HepG2 (cell line): ENCODE measurements around the gene ANXA7. TPM values are rescaled to one million over a fixed set of nuclear protein-coding genes. Genes with fewer than 3 reads are reported as not detected.
A peak's percentile ranks its signal among the peaks of the same experiment; 100 is the strongest.

Experiments used
- ATAC-seq: fragments of 200-7000 bp; cut with Tn5 transposase; 3 replicates; pipeline ENCODE4 v1.9.1; 2020; ENCODE audit warnings: mild to moderate bottlenecking, moderate library complexity
- BruUV-seq: library from RNA; stranded (reverse); fragments of 400-500 nt; replicated peaks from 2 replicates; lab custom pipeline; 2021; lab: Mats Ljungman, UMichigan
- CTCF ChIA-PET: fragments of 300-600 bp; formaldehyde crosslinking; extraction: SDS; loops from one replicate; lab custom pipeline; 2021; ENCODE audit warnings: low total read pairs, inconsistent platforms, low intra/inter-chr PET ratio; lab: Yijun Ruan, JAX
- POLR2A ChIA-PET: fragments of 350-600 bp; sonication (Branson Sonifier 250); formaldehyde crosslinking; loops from one replicate; lab custom pipeline; 2020; ENCODE audit warnings: antibody characterized with exemption, inconsistent platforms; lab: Yijun Ruan, JAX
- DNase-seq: peaks from one replicate; pipeline ENCODE4 v3.0.0-alpha.2; 2015; ENCODE audit warnings: low spot score
- FAIRE-seq: peaks from 3 replicates; lab custom pipeline; 2011; peaks lifted over from hg19 to GRCh38; lab: Jason Lieb, UNC
- H2AFZ ChIP-seq: one replicate; pipeline ENCODE4 v1.6.1; 2011; ENCODE audit warnings: low read length, inconsistent platforms
- H3K27ac ChIP-seq: fragments of 300-600 bp; 3 replicates; pipeline ENCODE4 v1.8.0; 2011; ENCODE audit warnings: mixed run types, mild to moderate bottlenecking, mixed read lengths, low read length, inconsistent platforms; ENCODE audit not compliant: insufficient read depth; ENCODE audit errors: extremely low read length
- H3K27me3 ChIP-seq, 2 experiments: fragments of 200-600 bp in 1 of 2; 2 replicates in 1 of 2; 3 replicates in 1 of 2; pipeline versions ENCODE4 v1.6.0 to v1.8.0; 2011; ENCODE audit warnings: low read length in 2 of 2, mild to moderate bottlenecking in 2 of 2, moderate library complexity in 2 of 2, inconsistent platforms in 1 of 2; ENCODE audit not compliant: insufficient read depth in 2 of 2, control insufficient read depth in 1 of 2
- H3K36me3 ChIP-seq, 2 experiments: fragments of 200-600 bp in 1 of 2; replicated peaks in 1 of 2; 2 replicates in 1 of 2; 3 replicates in 1 of 2; pipeline versions ENCODE4 v1.5.1 to v1.8.0; 2011; ENCODE audit warnings: low read length in 2 of 2, inconsistent platforms in 1 of 2; ENCODE audit not compliant: insufficient read depth in 2 of 2, control insufficient read depth in 1 of 2
- H3K4me1 ChIP-seq: 2 replicates; pipeline ENCODE4 v1.5.1; 2012; ENCODE audit warnings: low read length, inconsistent platforms; ENCODE audit not compliant: insufficient read depth
- H3K4me2 ChIP-seq: 2 replicates; pipeline ENCODE4 v1.6.0; 2011; ENCODE audit warnings: low read depth, low read length, inconsistent platforms
- H3K4me3 ChIP-seq, 3 experiments: fragments of 200-600 bp in 1 of 3; sonication (generic), shearing (Covaris generic) in 1 of 3; replicated peaks in 1 of 3; 2 replicates each; pipeline ENCODE4 v1.5.1; 2011 to 2016; ENCODE audit warnings: low read length in 3 of 3, inconsistent platforms in 2 of 3, low read depth in 2 of 3, mild to moderate bottlenecking in 2 of 3, control low read depth in 1 of 3, mixed read lengths in 1 of 3; ENCODE audit not compliant: insufficient read depth in 1 of 3
- H3K79me2 ChIP-seq: one replicate; pipeline ENCODE4 v1.6.1; 2011; ENCODE audit warnings: low read length, inconsistent platforms; ENCODE audit not compliant: insufficient read depth
- H3K9ac ChIP-seq: 2 replicates; pipeline ENCODE4 v1.6.0; 2011; ENCODE audit warnings: mild to moderate bottlenecking, low read depth, low read length, inconsistent platforms; ENCODE audit not compliant: insufficient read depth
- H3K9me3 ChIP-seq: 2 replicates; pipeline ENCODE4 v1.5.1; 2012; ENCODE audit warnings: mild to moderate bottlenecking, low read length
- H4K20me1 ChIP-seq: 2 replicates; pipeline ENCODE4 v1.6.0; 2011; ENCODE audit warnings: inconsistent platforms, mild to moderate bottlenecking, low read length, moderate library complexity; ENCODE audit not compliant: insufficient read depth
- ASH2L ChIP-seq: fragments of 300-600, 200-600 bp; sonication (generic); IDR thresholded peaks from 2 replicates; pipeline ENCODE4 v1.7.0; 2017; ENCODE audit warnings: low read depth, mild to moderate bottlenecking, moderate library complexity, mixed read lengths, low read length; ENCODE audit not compliant: insufficient read length
- DBP ChIP-seq: sonication (generic); formaldehyde crosslinking; IDR thresholded peaks from 2 replicates; pipeline ENCODE4 v1.4.0; 2020; ENCODE audit warnings: missing genetic modification reagents; ENCODE audit errors: not compliant biosample characterization
- E2F2 ChIP-seq: sonication (generic); formaldehyde crosslinking; IDR thresholded peaks from 2 replicates; pipeline ENCODE4 v1.4.0; 2020; ENCODE audit warnings: missing genetic modification reagents, borderline replicate concordance
- FOXJ3 ChIP-seq: sonication (generic); formaldehyde crosslinking; IDR thresholded peaks from 2 replicates; pipeline ENCODE4 v1.4.0; 2020; ENCODE audit warnings: missing genetic modification reagents, mild to moderate bottlenecking, borderline replicate concordance
- GABPB1 ChIP-seq: IDR thresholded peaks from 2 replicates; pipeline ENCODE4 v1.6.1; 2016; ENCODE audit warnings: mild to moderate bottlenecking, missing genetic modification reagents, moderate library complexity, missing compliant biosample characterization
- KAT8 ChIP-seq: IDR thresholded peaks from 2 replicates; pipeline ENCODE4 v1.6.1; 2016; ENCODE audit warnings: missing genetic modification reagents, missing compliant biosample characterization
- KDM5B ChIP-seq: sonication (generic); formaldehyde crosslinking; IDR thresholded peaks from 2 replicates; pipeline ENCODE4 v1.4.0; 2020; ENCODE audit warnings: missing genetic modification reagents, mild to moderate bottlenecking, borderline replicate concordance
- SIN3A ChIP-seq: IDR thresholded peaks from 2 replicates; pipeline ENCODE4 v1.6.1; 2011; ENCODE audit warnings: low read depth, mild to moderate bottlenecking, control low read depth, low read length, borderline replicate concordance
- ZNF510 ChIP-seq: sonication (generic); formaldehyde crosslinking; IDR thresholded peaks from 2 replicates; pipeline ENCODE4 v1.4.0; 2020; ENCODE audit warnings: low read depth, mild to moderate bottlenecking, missing genetic modification reagents
- ZNF564 ChIP-seq: sonication (generic); formaldehyde crosslinking; IDR thresholded peaks from 2 replicates; pipeline ENCODE4 v1.8.1; 2023; ENCODE audit warnings: mild to moderate bottlenecking, missing genetic modification reagents
- ZNF770 ChIP-seq: sonication (generic); formaldehyde crosslinking; IDR thresholded peaks from 2 replicates; pipeline ENCODE4 v1.5.0; 2020; ENCODE audit warnings: mild to moderate bottlenecking, missing genetic modification reagents
- WGBS: methylation state at CpG from one replicate; pipeline ENCODE4 v1.1.6; 2017; ENCODE audit warnings: low lambda C conversion rate; 5-methylcytosine and 5-hydroxymethylcytosine counted together
- in situ Hi-C: cut with HindIII; loops from 2 replicates; pipeline ENCODE4 v1.10.0; 2017; ENCODE audit warnings: low pct_unique_long_range_greater_than_20kb; ENCODE audit not compliant: extremely low pct_ligation_motif_present
- intact Hi-C: fragments of 100-400 bp; cut with micrococcal nuclease; formaldehyde crosslinking; loops from one replicate; pipeline ENCODE4 v1.10.0; 2022; ENCODE audit not compliant: unreplicated experiment
- polyA plus RNA-seq, 8 experiments: library from polyadenylated mRNA; depleted of rRNA in 3 of 8; stranded (reverse) in 7 of 8; unstranded in 1 of 8; fragments of >200 nt; fragmentation: Illumina TruSeq in 4 of 8; extraction: Trizol in 4 of 8; gene quantifications; 2 replicates each; pipeline versions ENCODE4 v1.2.1 to v1.2.3, GENCODE V29; 2011 to 2016; ENCODE audit warnings: low read depth in 4 of 8, missing spikeins in 1 of 8, mixed read lengths in 1 of 8; ENCODE audit not compliant: insufficient read depth in 1 of 8
- total RNA-seq, 5 experiments: library from RNA; depleted of rRNA; stranded (reverse); fragments of >200 nt; fragmentation: Illumina TruSeq; extraction: Trizol; gene quantifications; 2 replicates each; pipeline ENCODE4 v1.2.3, GENCODE V29; 2016; ENCODE audit warnings: low read depth in 1 of 5
- TF ChIP-seq, protein P1 (sequence below), 2 experiments: sonication (generic) in 1 of 2; formaldehyde crosslinking in 1 of 2; IDR thresholded peaks; 2 replicates each; pipeline versions ENCODE4 v1.4.0 to v1.6.1; 2018 to 2020; ENCODE audit warnings: missing genetic modification reagents in 2 of 2, borderline replicate concordance in 1 of 2, low read depth in 1 of 2, mild to moderate bottlenecking in 1 of 2, missing biosample characterization in 1 of 2
- TF ChIP-seq, protein P2 (sequence below): sonication (generic); formaldehyde crosslinking; IDR thresholded peaks from 2 replicates; pipeline ENCODE4 v1.5.0; 2020; ENCODE audit warnings: missing genetic modification reagents

Gene ANXA7
- total and polyA plus RNA-seq, 2 of the 13 experiments (the other 11 are each of a cell fraction or from before 2014, with no cell fraction given): 54.8 to 89.0 TPM

- no TSS peak for BruUV-seq
- ATAC-seq (peak; percentile 93), FAIRE-seq (peak; percentile 94), DNase-seq (peak; percentile 95)
- no peaks in the 10 kb centered on the region for H3K9me3 ChIP-seq
- no peaks in the 10 kb centered on the region for H3K79me2 ChIP-seq
- H3K9ac ChIP-seq: peak within 1 kb of the TSS; percentile 88
- 2% methylated on average over 38 of the region's 45 CpGs for WGBS
- CTCF ChIA-PET: no interaction called here
- POLR2A ChIA-PET: interaction anchor here (0.7 to 1.6 kb wide), 10 partner anchors 10 to 182 kb away, joined by 3 to 11 read pairs (median 3); partner anchors contain the start of genes DNAJC9 and MRPS16
- H2AFZ ChIP-seq: peak within 1 kb of the TSS; percentile 71
- peak within 1 kb of the TSS; percentile 95 for H3K4me2 ChIP-seq
- intact Hi-C loops (loop anchor here (5.0 kb wide), 1 partner anchor 96 kb away; no protein-coding TSS in a partner anchor), in situ Hi-C loops (no loop called here)
- H3K4me1 ChIP-seq: peaks cover 9% of the 10 kb centered on the region
- no peaks in the 10 kb centered on the region for H3K36me3 ChIP-seq
- H3K27ac ChIP-seq: peak within 1 kb of the TSS; percentile 77
- peak within 1 kb of the TSS; percentile 61 to 88 (median 76) for H3K4me3 ChIP-seq
- H3K27me3 ChIP-seq: no peaks in the 10 kb centered on the region
- no peaks in the 10 kb centered on the region for H4K20me1 ChIP-seq
- TF ChIP-seq GABPB1 (CRISPR knock-in tag): peak; percentile 46; the same call in 1 of the 2 replicates
- peak; percentile 66; the same call in 1 of the 2 replicates for TF ChIP-seq ZNF770 (CRISPR knock-in tag)
- TF ChIP-seq, protein P1, sequence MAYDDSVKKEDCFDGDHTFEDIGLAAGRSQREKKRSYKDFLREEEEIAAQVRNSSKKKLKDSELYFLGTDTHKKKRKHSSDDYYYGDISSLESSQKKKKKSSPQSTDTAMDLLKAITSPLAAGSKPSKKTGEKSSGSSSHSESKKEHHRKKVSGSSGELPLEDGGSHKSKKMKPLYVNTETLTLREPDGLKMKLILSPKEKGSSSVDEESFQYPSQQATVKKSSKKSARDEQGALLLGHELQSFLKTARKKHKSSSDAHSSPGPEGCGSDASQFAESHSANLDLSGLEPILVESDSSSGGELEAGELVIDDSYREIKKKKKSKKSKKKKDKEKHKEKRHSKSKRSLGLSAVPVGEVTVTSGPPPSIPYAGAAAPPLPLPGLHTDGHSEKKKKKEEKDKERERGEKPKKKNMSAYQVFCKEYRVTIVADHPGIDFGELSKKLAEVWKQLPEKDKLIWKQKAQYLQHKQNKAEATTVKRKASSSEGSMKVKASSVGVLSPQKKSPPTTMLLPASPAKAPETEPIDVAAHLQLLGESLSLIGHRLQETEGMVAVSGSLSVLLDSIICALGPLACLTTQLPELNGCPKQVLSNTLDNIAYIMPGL (CRISPR knock-in tag; IDR thresholded peaks at IDR 0.05; ENCODE audit: borderline replicate concordance in 1 of 2, low read depth in 1 of 2): peak in 1 of 2 experiments; percentile 57; a peak in 1 of 4 replicates
- TF ChIP-seq ASH2L: peak; percentile 58
- peak; percentile 43; the same call in 1 of the 2 replicates for TF ChIP-seq FOXJ3 (CRISPR knock-in tag)
- no peak for TF ChIP-seq E2F2
- peak; percentile 60; the same call in 1 of the 2 replicates for TF ChIP-seq KDM5B (CRISPR knock-in tag)
- TF ChIP-seq, protein P2, sequence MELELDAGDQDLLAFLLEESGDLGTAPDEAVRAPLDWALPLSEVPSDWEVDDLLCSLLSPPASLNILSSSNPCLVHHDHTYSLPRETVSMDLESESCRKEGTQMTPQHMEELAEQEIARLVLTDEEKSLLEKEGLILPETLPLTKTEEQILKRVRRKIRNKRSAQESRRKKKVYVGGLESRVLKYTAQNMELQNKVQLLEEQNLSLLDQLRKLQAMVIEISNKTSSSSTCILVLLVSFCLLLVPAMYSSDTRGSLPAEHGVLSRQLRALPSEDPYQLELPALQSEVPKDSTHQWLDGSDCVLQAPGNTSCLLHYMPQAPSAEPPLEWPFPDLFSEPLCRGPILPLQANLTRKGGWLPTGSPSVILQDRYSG (CRISPR knock-in tag): 0 out of 2 replicates have a peak, but pooled peaks have one; percentile 42
- peak; percentile 71 for TF ChIP-seq KAT8
- TF ChIP-seq ZNF510 (CRISPR knock-in tag): no peak
- TF ChIP-seq DBP (CRISPR knock-in tag): no peak
- TF ChIP-seq ZNF564 (CRISPR knock-in tag): no peak
- TF ChIP-seq SIN3A: peak; percentile 89; the same call in 1 of the 2 replicates
Observed at GRCh38 chr10:73358331-73359279, 55.3 kb downstream of the ANXA7 start, which contains the start of gene CFAP70. CFAP70 (minus strand) TSS chr10:73358864; CDS start chr10:73354796, 4,068 bp downstream.
